Trophoblast cell (in vitro differentiated cells and primary cell): Measurements from ENCODE around the gene IFT22.
"Not testable (repeated sequence)": the region's sequence is repeated elsewhere in the genome, so short reads cannot be mapped to it uniquely, and the experiment has no call there.

Experiments used
- DNase-seq, 2 donors: peaks; one replicate each; pipeline ENCODE4 v3.0.0-alpha.2; 2016
- H2AFZ ChIP-seq: 2 replicates; pipeline ENCODE4 v1.6.1; 2013; ENCODE audit warnings: low read length, moderate library complexity, mild to moderate bottlenecking; ENCODE audit not compliant: insufficient read depth, poor library complexity
- H2AK5ac ChIP-seq: 2 replicates; pipeline ENCODE4 v1.6.1; 2013; ENCODE audit warnings: mild to moderate bottlenecking, low read length
- H2BK120ac ChIP-seq: 2 replicates; pipeline ENCODE4 v1.6.1; 2013; ENCODE audit warnings: low read length, mild to moderate bottlenecking, moderate library complexity; ENCODE audit not compliant: insufficient read depth, poor library complexity
- H2BK12ac ChIP-seq: 2 replicates; pipeline ENCODE4 v1.6.1; 2013; ENCODE audit warnings: mild to moderate bottlenecking, low read length, moderate library complexity
- H2BK5ac ChIP-seq: 2 replicates; pipeline ENCODE4 v1.6.1; 2013; ENCODE audit warnings: low read length, low read depth, moderate library complexity, mild to moderate bottlenecking; ENCODE audit not compliant: poor library complexity
- H3K14ac ChIP-seq: 2 replicates; pipeline ENCODE4 v1.6.1; 2013; ENCODE audit warnings: mild to moderate bottlenecking, low read length
- H3K18ac ChIP-seq: 2 replicates; pipeline ENCODE4 v1.6.1; 2013; ENCODE audit warnings: mild to moderate bottlenecking, low read length
- H3K23ac ChIP-seq: 2 replicates; pipeline ENCODE4 v1.6.1; 2013; ENCODE audit warnings: low read length
- H3K27ac ChIP-seq: 2 replicates; pipeline ENCODE4 v1.5.1; 2013; ENCODE audit warnings: low read depth, mild to moderate bottlenecking, inconsistent platforms, low read length, moderate library complexity
- H3K27me3 ChIP-seq: 2 replicates; pipeline ENCODE4 v1.6.1; 2013; ENCODE audit warnings: inconsistent platforms, mild to moderate bottlenecking, low read length, moderate library complexity; ENCODE audit not compliant: insufficient read depth
- H3K36me3 ChIP-seq, 2 experiments: 1 replicate in 1 of 2; 2 replicates in 1 of 2; pipeline ENCODE4 v1.6.1; 2013; ENCODE audit warnings: low read length in 2 of 2, mild to moderate bottlenecking in 2 of 2, moderate library complexity in 1 of 2; ENCODE audit not compliant: insufficient read depth in 2 of 2, control insufficient read depth in 1 of 2
- H3K4ac ChIP-seq: 2 replicates; pipeline ENCODE4 v1.6.1; 2013; ENCODE audit warnings: low read depth, mild to moderate bottlenecking, low read length, moderate library complexity
- H3K4me1 ChIP-seq, 2 experiments: 1 replicate in 1 of 2; 2 replicates in 1 of 2; pipeline ENCODE4 v1.6.1; 2013; ENCODE audit warnings: low read length in 2 of 2, mild to moderate bottlenecking in 2 of 2, moderate library complexity in 1 of 2; ENCODE audit not compliant: insufficient read depth in 2 of 2, control insufficient read depth in 1 of 2
- H3K4me2 ChIP-seq: 2 replicates; pipeline ENCODE4 v1.6.1; 2013; ENCODE audit warnings: inconsistent platforms, mild to moderate bottlenecking, low read length, moderate library complexity
- H3K4me3 ChIP-seq: 2 replicates; pipeline ENCODE4 v1.5.1; 2013; ENCODE audit warnings: mild to moderate bottlenecking, low read depth, low read length, inconsistent platforms
- H3K79me1 ChIP-seq: one replicate; pipeline ENCODE4 v1.6.1; 2013; ENCODE audit warnings: low read length
- H3K79me2 ChIP-seq: 2 replicates; pipeline ENCODE4 v1.6.1; 2013; ENCODE audit warnings: low read length, mild to moderate bottlenecking; ENCODE audit not compliant: control insufficient read depth, insufficient read depth, poor library complexity
- H3K9ac ChIP-seq: 2 replicates; pipeline ENCODE4 v1.6.1; 2013; ENCODE audit warnings: mild to moderate bottlenecking, low read length
- H3K9me3 ChIP-seq: 2 replicates; pipeline ENCODE4 v1.6.1; 2013; ENCODE audit warnings: low read depth, mild to moderate bottlenecking, control low read depth, inconsistent platforms, low read length; ENCODE audit not compliant: insufficient read depth
- H4K12ac ChIP-seq: 2 replicates; pipeline ENCODE4 v1.6.1; 2013; ENCODE audit warnings: low read depth, mild to moderate bottlenecking, low read length, moderate library complexity
- H4K8ac ChIP-seq: 2 replicates; pipeline ENCODE4 v1.6.1; 2013; ENCODE audit warnings: low read depth, mild to moderate bottlenecking, low read length, moderate library complexity
- H4K91ac ChIP-seq: one replicate; pipeline ENCODE4 v1.6.1; 2013; ENCODE audit warnings: low read depth, mild to moderate bottlenecking, low read length, moderate library complexity
- WGBS: extraction: QIAGEN DNeasy Blood & Tissue Kit; methylation state at CpG from one replicate; pipeline ENCODE4 v1.1.7; 2013; ENCODE audit warnings: missing lambda C conversion rate; ENCODE audit not compliant: insufficient read length, insufficient coverage; ENCODE audit errors: extremely low coverage; 5-methylcytosine and 5-hydroxymethylcytosine counted together

The IFT22 gene

DNA sequence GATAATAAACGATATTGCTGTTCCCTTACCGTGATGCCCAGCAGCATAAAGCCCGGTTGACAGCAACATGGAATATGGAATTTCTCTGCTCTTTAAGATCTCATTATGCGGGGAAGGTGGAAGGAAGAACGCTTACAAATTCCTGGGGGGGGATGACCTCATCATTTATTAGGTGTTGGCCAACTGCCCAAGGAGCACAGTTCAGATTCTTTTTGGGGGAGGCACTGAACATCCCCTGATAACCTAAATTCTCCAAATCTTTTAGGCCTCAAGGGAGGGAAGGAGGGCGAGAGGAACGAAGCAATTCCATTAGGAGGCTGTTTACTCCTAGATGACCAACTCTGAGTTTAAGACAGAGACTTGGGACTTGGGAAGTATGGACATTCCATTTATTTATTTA, 35.8 kb upstream of the IFT22 start:
- Histone ChIP-seq H2BK120ac (no peak overlapping the region), H3K14ac (no peak overlapping the region), H2AFZ (no peak overlapping the region), H3K36me3 (no peaks in the 10 kb centered on the region), H3K4me2 (no peak overlapping the region), H3K79me1 (peaks cover under 1% of the 10 kb centered on the region), H4K91ac (no peak overlapping the region), H3K79me2 (no peaks in the 10 kb centered on the region), H3K4me1 (peaks cover 0 to 3% of the 10 kb centered on the region in 2 experiments), H3K9ac (no peak overlapping the region), H2AK5ac (no peak overlapping the region), H2BK5ac (no peak overlapping the region), H3K27me3 (no peaks in the 10 kb centered on the region), H3K27ac (no peak overlapping the region), H3K9me3 (peaks cover 1% of the 10 kb centered on the region), H3K4ac (no peak overlapping the region), H2BK12ac (no peak overlapping the region), H3K4me3 (no peak overlapping the region), H3K18ac (no peak overlapping the region), H3K23ac (no peak overlapping the region), H4K12ac (no peak overlapping the region), H4K8ac (no peak overlapping the region)
- no peak for DNase-seq
- WGBS, result no CpG with 5 or more reads among the region's 7 CpGs

DNA sequence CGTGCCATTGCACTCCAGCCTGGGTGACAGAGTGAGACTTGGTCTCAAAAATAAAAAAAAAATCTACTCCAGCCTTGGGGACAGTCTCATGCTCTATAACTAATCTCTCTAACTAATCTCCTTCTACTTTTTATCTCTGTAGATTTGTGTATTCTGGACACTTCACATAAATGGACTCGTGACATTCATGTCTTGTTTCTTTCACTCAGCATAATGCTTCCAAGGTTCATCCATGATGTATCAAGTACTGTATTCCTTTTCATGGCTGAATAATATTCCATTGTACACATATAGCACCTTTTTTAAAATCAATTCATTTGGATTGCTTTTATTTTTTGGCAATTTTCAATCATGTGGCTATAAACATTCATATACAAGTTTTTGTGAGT, 31.3 kb upstream of the IFT22 start:
- Histone ChIP-seq H3K4me1 (no peaks in the 10 kb centered on the region), H3K4me3 (no peak overlapping the region), H3K36me3 (peaks cover 0 to 3% of the 10 kb centered on the region in 2 experiments), H2AFZ (no peak overlapping the region), H3K14ac (no peak overlapping the region), H3K27ac (no peak overlapping the region), H2BK12ac (no peak overlapping the region), H3K27me3 (no peaks in the 10 kb centered on the region), H2BK5ac (no peak overlapping the region), H3K4ac (no peak overlapping the region), H3K9me3 (peaks cover 1% of the 10 kb centered on the region), H3K18ac (no peak overlapping the region), H3K23ac (no peak overlapping the region), H2AK5ac (no peak overlapping the region), H4K8ac (no peak overlapping the region), H3K4me2 (no peak overlapping the region), H3K79me1 (no peaks in the 10 kb centered on the region), H4K12ac (no peak overlapping the region), H4K91ac (no peak overlapping the region), H2BK120ac (no peak overlapping the region), H3K79me2 (no peaks in the 10 kb centered on the region), H3K9ac (no peak overlapping the region)
- WGBS, result no CpG with 5 or more reads among the region's 2 CpGs
- no peak for DNase-seq

DNA sequence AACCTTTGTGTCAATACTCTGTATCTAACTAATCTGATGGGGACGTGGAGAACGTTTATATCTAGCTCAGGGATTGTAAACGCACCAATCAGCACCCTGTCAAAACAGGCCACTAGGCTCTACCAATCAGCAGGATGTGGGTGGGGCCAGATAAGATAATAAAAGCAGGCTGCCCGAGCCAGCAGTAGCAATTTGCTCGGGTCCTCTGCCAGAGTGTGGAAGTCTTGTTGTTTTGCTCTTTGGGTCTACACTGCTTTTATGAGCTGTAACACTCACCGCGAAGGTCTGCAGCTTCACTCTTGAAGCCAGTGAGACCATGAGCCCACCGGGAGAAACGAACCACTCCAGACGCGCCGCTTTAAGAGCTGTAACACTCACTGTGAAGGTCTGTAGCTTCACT, 27.7 kb upstream of the IFT22 start:
- not testable (repeated sequence) for H3K79me2 ChIP-seq, H2BK5ac ChIP-seq, H3K27me3 ChIP-seq, H2BK12ac ChIP-seq, H3K9ac ChIP-seq, H3K79me1 ChIP-seq, H4K8ac ChIP-seq, H2AFZ ChIP-seq, H3K14ac ChIP-seq, H3K4me3 ChIP-seq, H2AK5ac ChIP-seq, H2BK120ac ChIP-seq, H3K23ac ChIP-seq, H3K36me3 ChIP-seq, DNase-seq, H3K27ac ChIP-seq, H3K9me3 ChIP-seq, H3K4me1 ChIP-seq, H4K91ac ChIP-seq, H3K18ac ChIP-seq, H4K12ac ChIP-seq, H3K4ac ChIP-seq, H3K4me2 ChIP-seq
- no CpG with 5 or more reads among the region's 12 CpGs for WGBS

DNA sequence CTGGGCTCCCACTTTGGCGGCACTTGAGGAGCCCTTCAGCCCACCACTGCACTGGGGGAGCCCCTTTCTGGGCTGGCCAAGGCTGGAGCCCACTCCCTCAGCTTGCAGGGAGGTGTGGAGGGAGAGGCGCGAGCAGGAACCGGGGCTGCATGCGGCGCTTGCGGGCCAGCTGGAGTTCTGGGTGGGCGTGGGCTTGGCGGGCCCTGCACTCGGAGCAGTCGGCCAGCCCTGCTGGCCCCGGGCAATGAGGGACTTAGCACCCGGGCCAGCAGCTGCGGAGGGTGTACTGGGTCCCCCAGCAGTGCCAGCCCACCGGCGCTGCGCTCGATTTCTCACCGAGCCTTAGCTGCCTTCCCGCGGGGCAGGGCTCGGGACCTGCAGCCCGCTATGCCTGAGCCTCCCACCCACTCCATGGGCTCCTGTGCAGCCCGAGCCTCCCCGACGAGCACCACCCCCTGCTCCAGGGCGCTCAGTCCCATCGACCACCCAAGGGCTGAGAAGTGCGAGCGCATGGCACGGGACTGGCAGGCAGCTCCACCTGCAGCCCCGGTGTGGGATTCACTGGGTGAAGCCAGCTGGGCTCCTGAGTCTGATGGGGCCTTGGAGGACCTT, 26.9 kb upstream of the IFT22 start:
- WGBS, result no CpG with 5 or more reads among the region's 32 CpGs
- not testable (repeated sequence) for H3K27me3 ChIP-seq, H2AFZ ChIP-seq, H3K23ac ChIP-seq, H3K18ac ChIP-seq, H3K79me1 ChIP-seq, H4K8ac ChIP-seq, H3K4me3 ChIP-seq, H4K12ac ChIP-seq, H3K9ac ChIP-seq, H3K9me3 ChIP-seq, DNase-seq, H3K4me1 ChIP-seq, H2AK5ac ChIP-seq, H3K36me3 ChIP-seq, H3K27ac ChIP-seq, H3K79me2 ChIP-seq, H2BK120ac ChIP-seq, H3K14ac ChIP-seq, H4K91ac ChIP-seq, H3K4me2 ChIP-seq, H3K4ac ChIP-seq, H2BK5ac ChIP-seq, H2BK12ac ChIP-seq
